GM21381 (cell line): ENCODE results near the gene MYH11.

ENCODE experiments used
- ATAC-seq: cut with Tn5 transposase; IDR thresholded peaks from one replicate; pipeline ENCODE4 v1.9.1; 2021; ENCODE audit warnings: mild to moderate bottlenecking, moderate library complexity; ENCODE audit not compliant: unreplicated experiment

MYH11 gene

DNA sequence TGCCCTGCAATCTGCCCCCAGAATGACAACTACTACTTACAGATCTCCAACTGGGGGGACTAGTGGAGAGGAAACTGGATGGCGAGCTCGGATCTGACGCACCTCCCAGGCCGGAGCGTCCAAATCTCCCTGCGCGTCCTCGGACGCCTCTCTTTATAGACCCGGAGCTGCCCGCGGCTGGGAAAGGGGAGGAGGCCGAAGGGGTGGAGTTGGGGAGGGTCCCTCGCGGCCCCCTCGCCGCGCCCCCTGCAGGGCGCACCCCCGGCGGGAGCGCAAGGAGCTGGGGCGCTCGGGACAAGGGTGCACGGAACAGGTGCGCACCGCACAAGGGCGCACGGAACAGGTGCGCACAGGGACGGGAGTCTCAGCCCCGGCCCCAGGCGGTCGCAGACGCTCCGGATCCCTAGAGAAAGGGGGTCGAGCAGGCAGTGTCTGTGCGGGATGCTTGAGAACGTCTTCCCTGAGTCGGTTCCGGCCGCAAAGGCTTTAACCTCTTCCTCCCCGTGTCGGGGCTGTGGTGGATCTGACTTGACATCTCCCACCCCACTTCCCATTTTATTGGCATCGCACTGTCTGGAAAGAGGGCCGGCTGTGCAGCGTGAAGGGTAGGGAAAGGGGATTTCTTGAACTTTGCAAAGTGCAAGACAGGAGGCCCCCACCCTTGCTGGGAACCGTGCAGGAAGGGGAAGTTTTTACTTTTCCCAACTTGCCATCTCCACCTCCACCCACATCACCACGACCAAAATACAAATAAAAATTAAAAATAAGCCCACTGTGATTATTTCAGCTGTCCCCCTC is at the start of gene MYH11:
Gene MYH11 (minus strand): TSS at position 128 of the 798 bp plus-strand sequence. CDS start 18,776 bp downstream, outside the sequence.
- no peak for ATAC-seq

GRCh38 chr16:15906439-15906838 is 49.6 kb upstream of the MYH11 start:
- ATAC-seq: no peak

GRCh38 chr16:15903960-15904359 is 47.1 kb upstream of the MYH11 start:
- no peak for ATAC-seq

- no peak for ATAC-seq
Observed at GRCh38 chr16:15900901-15901500, 44.2 kb upstream of the MYH11 start.

GRCh38 chr16:15900357-15900756 is 43.5 kb upstream of the MYH11 start:
- ATAC-seq: no peak

- ATAC-seq: no peak
Observed at GRCh38 chr16:15899538-15900100, 42.8 kb upstream of the MYH11 start.

DNA sequence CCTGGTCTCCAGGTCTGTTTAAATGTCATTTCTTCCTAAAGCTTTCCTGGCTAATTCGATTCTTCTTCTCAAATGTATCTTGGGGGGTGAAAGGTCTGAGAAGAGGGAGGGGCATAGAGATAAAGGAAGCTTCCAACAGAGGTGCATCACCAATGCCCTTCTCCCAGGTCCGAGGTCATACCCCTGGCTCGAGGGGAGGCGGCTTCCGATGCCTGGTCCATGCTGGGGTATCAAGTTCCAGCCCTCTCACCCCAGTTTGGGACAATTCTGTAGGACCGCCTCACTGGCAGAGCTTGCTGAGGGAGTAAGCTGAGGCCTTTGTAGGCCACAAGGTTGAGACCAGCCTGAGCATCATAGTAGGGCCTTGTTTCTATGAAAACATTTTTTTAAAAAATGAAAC is 41.8 kb upstream of the MYH11 start:
- no peak for ATAC-seq

GRCh38 chr16:15897834-15898254 is 41.0 kb upstream of the MYH11 start:
- no peak for ATAC-seq

- no peak for ATAC-seq
Observed at GRCh38 chr16:15897121-15897780, 40.4 kb upstream of the MYH11 start.

DNA sequence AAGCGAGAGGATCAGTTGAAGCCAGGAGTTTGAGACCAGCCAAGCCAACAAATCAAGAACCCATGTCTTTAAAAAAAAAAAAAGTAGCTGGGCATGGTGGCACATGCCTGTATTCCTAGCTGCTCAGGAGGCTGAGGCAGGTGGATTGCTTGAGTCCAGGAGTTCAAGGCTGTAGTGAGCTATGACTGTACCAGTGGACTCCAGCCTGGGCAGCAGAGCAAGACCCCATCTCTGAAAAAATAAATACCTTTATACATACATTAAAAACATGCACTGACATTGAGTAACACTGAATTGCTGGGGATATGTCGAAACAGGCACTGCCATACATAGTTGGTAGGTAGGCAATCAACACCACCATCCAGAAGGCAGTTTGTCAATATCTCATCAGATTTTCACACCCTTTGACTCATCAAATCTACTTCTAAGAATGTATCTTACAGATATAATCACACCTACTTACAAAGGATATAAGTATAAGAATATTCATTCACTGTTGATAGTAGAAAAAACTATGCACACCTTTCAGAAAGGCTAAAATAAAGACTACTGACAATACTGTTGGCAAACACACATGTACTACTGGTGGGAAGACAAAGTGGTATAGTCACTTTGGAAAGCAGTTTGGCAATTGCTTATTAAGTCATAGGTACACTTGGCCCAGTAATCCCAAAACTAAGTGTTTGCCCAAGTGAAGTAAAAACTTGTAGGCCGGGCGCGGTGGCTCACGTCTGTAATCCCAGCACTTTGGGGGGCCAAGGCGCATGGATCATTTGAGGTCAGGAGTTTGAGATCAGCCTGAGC is 37.9 kb upstream of the MYH11 start:
- ATAC-seq: no peak

DNA sequence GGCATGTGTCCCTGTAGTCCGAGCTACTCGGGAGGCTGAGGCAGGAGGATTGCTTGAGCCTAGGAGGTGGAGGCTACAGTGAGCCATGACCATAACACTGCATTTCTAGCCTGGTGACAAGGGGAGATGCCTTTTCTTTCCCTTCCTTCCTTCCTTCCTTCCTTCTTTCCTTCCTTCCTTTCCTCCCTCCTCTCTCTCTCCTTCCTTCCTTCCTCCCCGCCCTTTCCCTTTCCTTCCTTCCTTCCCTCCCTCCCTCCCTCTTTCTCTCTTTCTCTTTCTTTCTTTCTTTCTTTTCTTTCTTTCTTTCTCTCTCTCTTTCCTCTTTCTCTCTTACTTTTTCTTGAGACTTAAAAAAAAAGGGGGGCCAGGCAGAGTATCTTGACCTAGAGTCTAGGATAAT is 34.7 kb upstream of the MYH11 start:
- ATAC-seq: no peak

DNA sequence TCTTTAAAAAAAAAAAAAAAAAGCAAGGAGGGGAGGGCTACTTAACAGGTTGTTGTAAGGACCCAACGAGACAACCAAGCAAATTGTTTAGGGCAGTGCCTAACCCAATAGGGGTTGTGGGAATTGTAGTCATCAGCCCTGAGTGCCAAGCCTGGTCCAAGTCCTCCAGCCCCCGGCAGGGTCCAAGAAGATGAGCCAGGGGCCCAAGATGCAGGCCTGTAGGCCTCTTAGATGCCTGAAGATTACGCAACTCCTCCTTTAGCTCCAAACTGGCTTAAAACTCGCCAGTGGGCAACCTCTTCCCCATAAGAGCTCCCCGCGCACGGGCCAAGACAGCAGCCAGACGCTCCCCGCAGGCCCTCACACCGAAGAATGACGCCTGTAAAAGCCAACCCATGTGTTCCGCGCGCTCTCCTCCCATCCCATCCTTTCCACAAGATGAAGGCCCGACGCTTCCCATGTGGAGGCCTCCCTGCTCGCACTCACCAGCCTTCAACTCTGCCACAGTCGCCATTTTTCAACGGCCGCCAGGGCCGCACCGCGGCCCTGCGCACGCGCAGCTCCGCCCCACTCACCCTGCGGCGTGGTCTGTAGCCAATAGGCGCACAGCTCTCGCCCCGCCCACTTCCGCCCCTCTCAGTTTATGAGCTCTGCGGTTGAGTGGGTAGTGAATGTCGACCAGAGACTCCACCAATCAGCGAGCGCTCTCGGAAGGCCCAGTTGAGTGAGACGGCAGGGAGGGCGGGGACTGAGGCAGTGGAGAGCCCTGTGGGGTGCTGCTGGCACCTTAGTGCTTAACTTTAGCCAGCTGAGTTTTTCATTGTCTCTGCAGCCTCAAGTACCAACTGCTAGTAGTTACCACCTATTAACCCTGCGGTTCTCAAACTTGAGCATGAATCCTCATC is 31.5 kb upstream of the MYH11 start, which contains the start of gene CEP20:
Gene CEP20 (minus strand): TSS at position 532 of the 905 bp plus-strand sequence. CDS start 18 bp downstream, at position 514.
- peak; percentile 97 for ATAC-seq

GRCh38 chr16:15887283-15887682 is 30.5 kb upstream of the MYH11 start:
- no peak for ATAC-seq

- no peak for ATAC-seq
Observed at GRCh38 chr16:15886078-15886477, 29.2 kb upstream of the MYH11 start.

DNA sequence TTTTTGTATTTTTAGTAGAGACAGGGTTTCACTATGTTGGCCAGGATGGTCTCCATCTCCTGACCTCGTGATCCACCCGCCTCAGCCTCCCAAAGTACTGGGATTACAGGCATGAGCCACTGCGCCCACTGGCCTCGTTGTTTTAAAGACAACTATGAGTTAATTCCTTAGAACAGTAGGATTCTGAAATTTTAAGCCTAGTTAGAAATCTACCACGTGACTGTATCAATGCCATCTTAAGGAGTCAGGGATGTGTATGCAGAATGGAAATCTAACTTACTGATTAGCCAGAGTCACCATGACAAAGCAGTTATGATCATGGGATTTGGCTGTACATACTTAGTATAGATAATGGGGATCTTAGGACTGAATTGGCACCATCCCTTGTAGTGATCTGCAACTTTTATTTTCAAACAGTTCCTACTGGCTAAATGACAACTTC is 28.8 kb upstream of the MYH11 start:
- no peak for ATAC-seq

DNA sequence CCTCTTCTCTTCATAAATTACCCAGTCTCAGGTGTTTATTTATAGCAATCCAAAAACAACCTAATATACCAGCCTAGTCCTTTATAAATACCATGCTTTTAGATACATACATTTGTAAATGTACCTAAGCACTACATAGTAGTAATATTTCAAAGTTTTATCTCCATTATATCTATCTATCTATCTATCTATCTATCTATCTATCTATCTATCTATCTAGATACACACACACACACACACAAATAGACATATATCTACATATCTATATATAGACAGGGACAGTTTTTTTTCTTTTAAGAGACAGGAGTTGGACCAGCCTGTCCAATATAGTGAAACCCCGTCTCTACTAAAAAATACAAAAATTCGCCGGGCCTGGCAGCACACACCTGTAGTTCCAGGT is 25.7 kb upstream of the MYH11 start:
- ATAC-seq: no peak

DNA sequence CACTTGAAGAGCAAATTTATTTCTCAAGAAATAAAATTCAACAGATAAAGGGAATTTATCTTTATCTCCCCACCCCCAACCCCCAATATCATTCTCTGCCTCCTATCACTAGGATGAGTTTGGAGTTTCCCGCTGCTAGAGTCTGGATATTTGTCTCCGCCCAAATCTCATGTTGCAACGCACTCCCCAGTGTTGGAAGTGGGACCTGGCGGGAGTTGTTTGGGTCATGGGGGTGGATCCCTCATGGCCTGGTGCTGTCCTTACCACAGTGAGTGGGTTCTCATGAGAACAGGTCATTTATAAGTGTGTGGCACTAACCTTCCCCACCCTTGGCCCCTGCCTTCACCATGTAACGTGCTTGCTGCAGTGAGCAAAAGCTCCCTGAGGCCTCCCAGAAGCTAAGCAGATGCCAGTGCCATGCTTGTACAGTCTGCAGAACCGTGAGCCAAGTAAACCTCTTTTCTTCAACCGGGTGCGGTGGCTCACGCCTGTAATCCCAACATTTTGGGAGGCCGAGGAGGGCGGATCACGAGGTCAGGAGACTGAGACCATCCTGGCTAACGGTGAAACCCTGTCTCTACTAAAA is 25.1 kb upstream of the MYH11 start:
- ATAC-seq: no peak

DNA sequence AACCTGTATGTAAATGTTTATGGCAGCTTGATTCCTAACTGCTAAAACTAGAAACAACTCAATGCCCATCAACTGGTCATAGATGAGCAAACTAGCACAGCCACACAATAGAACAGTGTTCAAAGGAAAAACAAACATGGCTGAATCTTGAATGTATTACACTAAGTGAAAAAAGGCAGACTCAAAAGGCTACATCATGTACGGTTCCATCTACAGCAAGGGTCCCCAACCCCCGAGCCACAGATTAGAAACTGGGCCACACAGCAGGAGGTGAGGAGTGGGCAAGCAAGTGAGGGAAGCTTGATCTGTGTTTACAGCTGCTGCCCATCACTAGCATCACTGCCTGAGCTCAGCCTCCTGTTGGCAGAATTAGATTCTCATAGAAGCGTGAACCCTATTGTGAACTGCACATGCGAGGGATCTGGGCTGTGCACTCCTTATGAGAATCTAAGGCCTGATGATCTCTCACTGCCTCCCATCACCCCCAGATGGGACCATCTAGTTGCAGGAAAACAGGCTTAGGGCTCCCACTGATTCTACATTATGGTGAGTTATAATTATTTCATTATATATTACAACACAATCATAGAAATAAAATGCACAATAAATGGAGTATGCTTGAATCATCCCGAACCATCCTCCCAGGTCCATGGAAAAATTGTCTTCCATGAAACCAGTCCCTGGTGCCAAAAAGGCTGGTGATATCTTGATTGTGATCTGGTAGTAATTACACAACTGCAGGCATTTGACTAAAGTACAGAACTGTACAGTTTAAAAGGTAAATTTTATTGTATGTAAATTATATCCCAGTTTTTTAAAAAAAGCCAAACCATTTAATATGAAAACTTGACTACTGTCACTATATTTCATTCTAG is 23.8 kb upstream of the MYH11 start:
- no peak for ATAC-seq
